Prostate gland (tissue), 2 donors: ENCODE measurements around the gene JAG2. TPM values are rescaled to one million over a fixed set of nuclear protein-coding genes. Genes with fewer than 3 reads are reported as not detected.

Experiments
- DNase-seq: peaks from one replicate; pipeline ENCODE4 v3.0.0-alpha.2; 2019; ENCODE audit warnings: low spot score
- H3K27ac ChIP-seq, 2 donors: fragments of 200-600 bp; sonication (generic); 2 replicates each; pipeline ENCODE4 v1.5.1; 2017 to 2019
- H3K27me3 ChIP-seq: fragments of 200-600 bp; sonication (generic); replicated peaks from 2 replicates; pipeline ENCODE4 v1.5.1; 2019; ENCODE audit not compliant: insufficient read depth
- H3K36me3 ChIP-seq, 2 donors: fragments of 200-600 bp; sonication (generic); 1 replicate in 1 of 2; 2 replicates in 1 of 2; pipeline versions ENCODE4 v1.5.1 to v1.8.1; 2017 to 2019
- H3K4me1 ChIP-seq: fragments of 200-600 bp; sonication (generic); replicated peaks from 2 replicates; pipeline ENCODE4 v1.5.1; 2019
- H3K4me3 ChIP-seq, 2 donors: fragments of 200-600 bp; sonication (generic); 2 replicates each; pipeline ENCODE4 v1.5.1; 2017 to 2019
- H3K9me3 ChIP-seq: fragments of 200-600 bp; sonication (generic); 2 replicates; pipeline ENCODE4 v1.5.1; 2017
- CTCF ChIP-seq, 4 experiments: fragments of 200-600 bp in 2 of 4; fragments of 450-650 bp in 2 of 4; sonication (generic) in 2 of 4; IDR thresholded peaks; 1 replicate in 3 of 4; 2 replicates in 1 of 4; pipeline ENCODE4 v1.5.1; 2016 to 2019; ENCODE audit warnings: antibody characterized with exemption in 4 of 4, mild to moderate bottlenecking in 2 of 4, moderate library complexity in 2 of 4
- POLR2A ChIP-seq: fragments of 450-650 bp; IDR thresholded peaks from one replicate; pipeline ENCODE4 v1.6.1; 2016; ENCODE audit warnings: antibody characterized with exemption, mild to moderate bottlenecking
- POLR2AphosphoS5 ChIP-seq: sonication (generic); formaldehyde crosslinking; IDR thresholded peaks from one replicate; pipeline ENCODE4 v1.6.1; 2017; ENCODE audit warnings: antibody characterized with exemption
- WGBS: methylation state at CpG from one replicate; pipeline ENCODE4 v1.1.5; 2018; 5-methylcytosine and 5-hydroxymethylcytosine counted together
- intact Hi-C: fragments of 100-400 bp; cut with DNase I; formaldehyde crosslinking; loops from one replicate; pipeline ENCODE4 v1.14.2; 2022
- total RNA-seq, 2 donors: library from RNA; depleted of rRNA; stranded (reverse); fragments of >200 nt; gene quantifications; one replicate each; pipeline ENCODE4 v1.1.0, GENCODE V29; 2016

The JAG2 gene
- total RNA-seq, 2 donors from 2014 or later = 26.8 to 30.5 TPM

- H3K4me1 ChIP-seq = no peaks in the 10 kb centered on the region
- TF ChIP-seq POLR2A (no peak), POLR2AphosphoS5 (no peak), CTCF (IDR thresholded peaks at IDR 0.05) (no peak)
- no peaks in the 10 kb centered on the region for H3K27me3 ChIP-seq
- H3K27ac ChIP-seq = no peak overlapping the region
- DNase-seq = no peak
- 88% methylated on average over 14 of the region's 14 CpGs for WGBS
- H3K36me3 ChIP-seq = no peaks in the 10 kb centered on the region
- H3K9me3 ChIP-seq = no peaks in the 10 kb centered on the region
- intact Hi-C loops = no loop called here
- no peak overlapping the region for H3K4me3 ChIP-seq
Measured at GRCh38 chr14:105137481-105138020, 31.0 kb downstream of the JAG2 start.

- Histone ChIP-seq H3K4me3 (no peak overlapping the region), H3K9me3 (peaks cover 3% of the 10 kb centered on the region), H3K36me3 (no peaks in the 10 kb centered on the region), H3K4me1 (no peaks in the 10 kb centered on the region), H3K27ac (no peak overlapping the region), H3K27me3 (no peaks in the 10 kb centered on the region)
- intact Hi-C loops = no loop called here
- no peak for DNase-seq
- TF ChIP-seq CTCF (IDR thresholded peaks at IDR 0.05) (no peak), POLR2A (no peak), POLR2AphosphoS5 (no peak)
- WGBS = 86% methylated on average over 50 of the region's 50 CpGs
Measured at GRCh38 chr14:105136401-105137322, 31.9 kb downstream of the JAG2 start.

- TF ChIP-seq POLR2A (no peak), POLR2AphosphoS5 (no peak), CTCF (IDR thresholded peaks at IDR 0.05) (no peak)
- no peaks in the 10 kb centered on the region for H3K27me3 ChIP-seq
- peaks cover 3% of the 10 kb centered on the region for H3K9me3 ChIP-seq
- H3K4me3 ChIP-seq = no peak overlapping the region
- intact Hi-C loops = no loop called here
- H3K36me3 ChIP-seq = no peaks in the 10 kb centered on the region
- 92% methylated on average over 14 of the region's 14 CpGs for WGBS
- H3K4me1 ChIP-seq = no peaks in the 10 kb centered on the region
- no peak overlapping the region for H3K27ac ChIP-seq
- no peak for DNase-seq
Measured at GRCh38 chr14:105135700-105136395, 32.7 kb downstream of the JAG2 start.

- H3K4me3 ChIP-seq = no peak overlapping the region
- no peaks in the 10 kb centered on the region for H3K4me1 ChIP-seq
- intact Hi-C loops = no loop called here
- TF ChIP-seq POLR2AphosphoS5 (no peak), CTCF (IDR thresholded peaks at IDR 0.05) (no peak), POLR2A (no peak)
- WGBS = 40% methylated on average over 4 of the region's 4 CpGs
- H3K36me3 ChIP-seq = no peaks in the 10 kb centered on the region
- H3K9me3 ChIP-seq = peaks cover 3% of the 10 kb centered on the region
- H3K27me3 ChIP-seq = no peaks in the 10 kb centered on the region
- H3K27ac ChIP-seq = no peak overlapping the region
- DNase-seq = no peak
Measured at GRCh38 chr14:105132921-105133654, 35.5 kb downstream of the JAG2 start.
